Measurements from ENCODE around the gene NISCH.

GRCh38 chr3:52534281-52535183 lies 79.1 kb downstream of the NISCH start:
- no peak for TF ChIP-seq EZH2 (IDR thresholded peaks at IDR 0.05; ENCODE audit: low read length, unreplicated experiment)
- TF ChIP-seq, protein P1, sequence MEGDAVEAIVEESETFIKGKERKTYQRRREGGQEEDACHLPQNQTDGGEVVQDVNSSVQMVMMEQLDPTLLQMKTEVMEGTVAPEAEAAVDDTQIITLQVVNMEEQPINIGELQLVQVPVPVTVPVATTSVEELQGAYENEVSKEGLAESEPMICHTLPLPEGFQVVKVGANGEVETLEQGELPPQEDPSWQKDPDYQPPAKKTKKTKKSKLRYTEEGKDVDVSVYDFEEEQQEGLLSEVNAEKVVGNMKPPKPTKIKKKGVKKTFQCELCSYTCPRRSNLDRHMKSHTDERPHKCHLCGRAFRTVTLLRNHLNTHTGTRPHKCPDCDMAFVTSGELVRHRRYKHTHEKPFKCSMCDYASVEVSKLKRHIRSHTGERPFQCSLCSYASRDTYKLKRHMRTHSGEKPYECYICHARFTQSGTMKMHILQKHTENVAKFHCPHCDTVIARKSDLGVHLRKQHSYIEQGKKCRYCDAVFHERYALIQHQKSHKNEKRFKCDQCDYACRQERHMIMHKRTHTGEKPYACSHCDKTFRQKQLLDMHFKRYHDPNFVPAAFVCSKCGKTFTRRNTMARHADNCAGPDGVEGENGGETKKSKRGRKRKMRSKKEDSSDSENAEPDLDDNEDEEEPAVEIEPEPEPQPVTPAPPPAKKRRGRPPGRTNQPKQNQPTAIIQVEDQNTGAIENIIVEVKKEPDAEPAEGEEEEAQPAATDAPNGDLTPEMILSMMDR (conservative IDR thresholded peaks at IDR 0.05; ENCODE audit: low read depth, low read length): no peak

All from PC-3 (cell line).